GM21447 (cell line): ENCODE data around the gene RAC2.

Experiments used
- ATAC-seq: cut with Tn5 transposase; IDR thresholded peaks from one replicate; pipeline ENCODE4 v1.9.1; 2021; ENCODE audit not compliant: unreplicated experiment

Gene RAC2

GRCh38 chr22:37178350-37179125 is 65.5 kb downstream of the RAC2 start:
- no peak for ATAC-seq

- no peak for ATAC-seq
Measured at GRCh38 chr22:37177755-37178154, 66.3 kb downstream of the RAC2 start.

DNA sequence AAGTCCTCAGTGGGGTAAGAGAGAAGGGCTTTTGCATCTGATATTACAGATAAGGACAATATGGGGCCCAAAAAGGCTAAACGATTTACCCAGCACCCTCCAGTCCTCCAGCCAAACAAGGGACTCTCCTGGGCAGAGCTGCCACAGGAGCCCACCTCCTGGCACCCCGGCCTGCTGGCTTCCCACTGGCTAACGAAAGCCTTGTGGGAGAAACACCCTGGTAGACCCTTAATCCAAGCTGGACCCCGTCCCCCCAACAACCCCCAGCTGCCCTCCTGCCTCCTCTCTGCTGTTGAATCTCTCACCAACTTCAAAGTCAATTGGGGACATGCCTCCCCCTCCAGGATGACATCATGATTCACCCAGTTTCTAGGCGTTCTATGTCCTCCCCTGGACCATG is 66.8 kb downstream of the RAC2 start:
- no peak for ATAC-seq

GRCh38 chr22:37176464-37177061 is 67.5 kb downstream of the RAC2 start:
- no peak for ATAC-seq

DNA sequence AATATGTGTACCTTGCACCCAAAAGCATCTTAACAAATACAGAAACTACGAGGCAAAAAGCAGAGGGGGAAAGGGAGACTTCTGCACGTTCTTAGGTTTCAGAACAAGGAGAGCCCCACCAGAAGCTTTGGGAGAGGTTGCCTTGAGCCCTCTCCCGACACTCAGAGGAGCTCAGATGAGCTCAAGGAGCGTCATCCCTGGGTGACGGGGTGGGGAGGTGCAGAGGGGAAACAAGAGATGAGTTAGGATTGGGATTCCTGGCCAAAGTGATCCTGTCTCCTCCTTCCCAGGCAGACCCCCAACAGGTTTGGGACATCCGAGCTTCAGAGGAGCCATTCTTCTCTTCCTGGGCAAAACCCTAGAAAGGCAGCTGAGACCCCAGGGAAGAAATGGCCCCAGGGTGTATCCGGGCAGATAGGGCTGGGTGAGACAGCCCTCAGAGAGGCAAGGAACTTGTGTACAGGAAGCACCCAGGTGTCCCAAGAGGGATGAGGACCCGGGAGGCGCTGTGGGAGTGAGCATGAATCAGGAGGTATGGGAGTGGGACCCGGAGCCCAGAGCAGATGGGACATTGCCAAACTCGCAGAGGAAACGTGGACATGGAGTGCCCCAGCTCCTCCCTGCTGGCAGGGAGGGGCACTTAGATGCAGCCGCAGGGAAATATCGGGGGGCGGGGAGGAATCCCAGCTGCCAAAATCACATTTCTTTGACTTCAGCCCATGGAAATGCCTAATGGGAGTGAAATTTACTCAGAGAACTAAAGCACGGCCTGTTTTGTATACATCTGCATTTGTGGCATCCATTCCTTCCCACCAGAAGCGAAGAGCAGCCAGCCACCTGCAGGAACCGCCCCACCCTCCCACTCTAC is 68.4 kb downstream of the RAC2 start:
- no peak for ATAC-seq
